Motor neuron (in vitro differentiated cells): Measurements from ENCODE around the gene EPHB2. TPM values are rescaled to one million over a fixed set of nuclear protein-coding genes. Genes with fewer than 3 reads are reported as not detected.

Source experiments
- ATAC-seq, 8 experiments: fragments of 200-7000 bp; cut with Tn5 transposase; replicated peaks in 6 of 8; 2 replicates each; pipeline ENCODE4 v1.8.0; 2021; ENCODE audit warnings: mild to moderate bottlenecking in 8 of 8, moderate library complexity in 8 of 8
- H3K27ac ChIP-seq, 2 donors: fragments of 250-450 bp; sonication (Bioruptor Pico); 2 replicates each; pipeline ENCODE4 v1.9.0; 2021; ENCODE audit warnings: antibody characterized with exemption in 2 of 2, mild to moderate bottlenecking in 2 of 2, moderate library complexity in 1 of 2
- H3K4me1 ChIP-seq, 2 donors: fragments of 250-450 bp; sonication (Bioruptor Pico); replicated peaks in 1 of 2; 2 replicates each; pipeline ENCODE4 v1.6.1; 2021; ENCODE audit warnings: antibody characterized with exemption in 2 of 2, mild to moderate bottlenecking in 2 of 2, moderate library complexity in 1 of 2
- H3K4me3 ChIP-seq, 5 donors: fragments of 250-450 bp; sonication (Bioruptor Pico); 2 replicates each; pipeline ENCODE4 v1.9.0; 2021; ENCODE audit warnings: antibody characterized with exemption in 5 of 5, mild to moderate bottlenecking in 5 of 5, moderate library complexity in 4 of 5
- WGBS, 10 experiments: fragments of 450-650 bp; shearing (Covaris generic); methylation state at CpG; one replicate each; pipeline ENCODE4 v1.0.0; 2022; 5-methylcytosine and 5-hydroxymethylcytosine counted together
- in situ Hi-C, 9 experiments: fragments of 400-800 bp; cut with MboI; loops; one replicate each; pipeline ENCODE4 v1.15.0; 2021; ENCODE audit warnings: low sequenced_read_pairs in 9 of 9, low pct_unique_long_range_greater_than_20kb in 2 of 9; ENCODE audit not compliant: unreplicated experiment in 9 of 9
- total RNA-seq, 8 experiments: library from RNA; unstranded; fragments of 300-600 nt; gene quantifications; 2 replicates each; pipeline versions ENCODE4 v1.2.3 to v1.2.4, GENCODE V29; 2022

Gene EPHB2
- total RNA-seq, 8 experiments from 2014 or later: 0.42 to 64.1 (median 41.8) TPM

DNA sequence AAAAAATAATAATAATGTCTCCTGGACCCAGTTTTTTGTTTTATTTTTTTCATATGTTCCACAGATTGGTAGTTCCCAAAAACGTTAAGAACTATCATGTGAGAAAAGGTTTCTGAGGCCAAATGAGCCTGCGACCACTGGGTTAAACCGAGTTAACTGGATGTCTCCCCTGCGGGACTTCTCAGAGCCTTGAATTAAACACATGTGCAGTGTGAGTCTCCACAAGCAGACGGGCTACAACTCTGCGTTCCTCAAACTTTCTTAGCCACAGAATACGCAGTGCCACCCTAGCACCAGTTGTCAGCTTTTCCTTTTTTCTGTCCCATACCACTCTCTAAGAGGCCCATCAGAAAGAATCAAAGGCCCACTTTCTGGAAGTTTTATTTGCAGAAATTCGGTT lies 164.1 kb downstream of the EPHB2 start:
- Histone ChIP-seq H3K27ac (no peak overlapping the region), H3K4me3 (no peak overlapping the region), H3K4me1 (peaks cover 9 to 21% of the 10 kb centered on the region in 2 donors)
- in situ Hi-C loops: loop anchor here in 7 of 9 experiments (25.0 kb wide), 2 partner anchors 162 to 187 kb away; partner anchors contain the start of gene EPHB2 (in 1 of the 7)
- 0 to 84% (median 68%) methylated on average over 1 to 8 of the region's 8 CpGs for WGBS, 10 experiments
- no peak for ATAC-seq

GRCh38 chr1:22875241-22875640 lies 164.6 kb downstream of the EPHB2 start:
- Histone ChIP-seq H3K27ac (peak overlapping the region in 1 of 2 donors; percentile 3), H3K4me1 (peaks cover 9 to 21% of the 10 kb centered on the region in 2 donors), H3K4me3 (no peak overlapping the region)
- 10 to 83% (median 32%) methylated on average over 1 to 9 of the region's 10 CpGs; no CpG with 5 or more reads in 2 of the 10 experiments for WGBS, 10 experiments
- ATAC-seq: peak in 5 of 8 experiments; percentile 63 to 81 (median 70)
- in situ Hi-C loops: loop anchor here in 4 of 9 experiments (25.0 kb wide), 2 partner anchors 163 to 188 kb away; partner anchors contain the start of gene EPHB2 (in 1 of the 4)

GRCh38 chr1:22875841-22876240 lies 165.2 kb downstream of the EPHB2 start:
- H3K27ac ChIP-seq: no peak overlapping the region
- peak in 3 of 8 experiments; percentile 7 to 18 (median 7) for ATAC-seq
- in situ Hi-C loops: loop anchor here in 4 of 9 experiments (25.0 kb wide), 2 partner anchors 164 to 189 kb away; partner anchors contain the start of gene EPHB2 (in 1 of the 4)
- 0 to 100% (median 89%) methylated on average over 1 to 4 of the region's 5 CpGs; no CpG with 5 or more reads in 4 of the 10 experiments for WGBS, 10 experiments
- peaks cover 9 to 21% of the 10 kb centered on the region in 2 donors for H3K4me1 ChIP-seq
- H3K4me3 ChIP-seq: no peak overlapping the region

DNA sequence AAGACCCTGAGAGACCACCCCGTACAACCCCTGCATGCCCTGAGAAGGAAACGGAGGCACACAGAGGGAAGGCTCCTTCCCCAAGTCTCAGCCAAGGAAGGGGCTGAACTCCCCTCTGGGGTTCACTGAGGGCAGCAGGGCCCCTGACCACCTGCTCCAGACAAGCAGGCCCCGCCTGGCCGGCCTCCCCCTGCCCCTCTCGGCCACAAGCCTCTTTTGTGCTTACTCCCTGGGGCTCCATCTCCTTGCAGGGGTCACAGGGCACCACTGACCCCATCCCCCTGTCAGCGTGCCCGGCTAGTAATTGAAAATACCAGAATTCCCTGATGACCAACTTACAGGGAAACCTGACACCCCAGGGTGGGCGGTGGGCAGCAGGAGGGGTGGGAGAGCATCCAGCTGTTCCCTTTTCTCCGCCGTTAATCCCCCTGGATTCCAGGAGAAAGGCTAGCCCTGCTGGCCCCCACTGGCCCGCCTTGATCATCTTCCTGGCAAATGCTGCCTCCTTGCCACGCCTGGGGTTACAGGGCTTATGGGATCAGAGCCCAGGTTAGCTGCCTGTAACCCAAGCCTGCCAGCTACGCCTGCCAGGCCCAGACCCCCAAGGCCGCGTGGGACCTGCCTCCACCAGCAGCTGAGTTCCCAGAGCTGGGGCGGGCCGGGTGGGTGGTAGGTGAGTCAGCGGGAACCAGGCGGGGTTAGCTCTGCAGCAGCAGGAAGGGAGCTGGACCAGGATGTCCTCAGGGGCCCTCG lies 165.9 kb downstream of the EPHB2 start:
- in situ Hi-C loops: loop anchor here in 4 of 9 experiments (25.0 kb wide), 2 partner anchors 164 to 189 kb away; partner anchors contain the start of gene EPHB2 (in 1 of the 4)
- ATAC-seq: peak in 3 of 8 experiments; percentile 16 to 83 (median 45)
- Histone ChIP-seq H3K27ac (peak overlapping the region; percentile 7 to 21), H3K4me3 (no peak overlapping the region), H3K4me1 (peaks cover 9 to 21% of the 10 kb centered on the region in 2 donors)
- 45 to 80% (median 71%) methylated on average over 1 to 9 of the region's 20 CpGs; no CpG with 5 or more reads in 5 of the 10 experiments for WGBS, 10 experiments

DNA sequence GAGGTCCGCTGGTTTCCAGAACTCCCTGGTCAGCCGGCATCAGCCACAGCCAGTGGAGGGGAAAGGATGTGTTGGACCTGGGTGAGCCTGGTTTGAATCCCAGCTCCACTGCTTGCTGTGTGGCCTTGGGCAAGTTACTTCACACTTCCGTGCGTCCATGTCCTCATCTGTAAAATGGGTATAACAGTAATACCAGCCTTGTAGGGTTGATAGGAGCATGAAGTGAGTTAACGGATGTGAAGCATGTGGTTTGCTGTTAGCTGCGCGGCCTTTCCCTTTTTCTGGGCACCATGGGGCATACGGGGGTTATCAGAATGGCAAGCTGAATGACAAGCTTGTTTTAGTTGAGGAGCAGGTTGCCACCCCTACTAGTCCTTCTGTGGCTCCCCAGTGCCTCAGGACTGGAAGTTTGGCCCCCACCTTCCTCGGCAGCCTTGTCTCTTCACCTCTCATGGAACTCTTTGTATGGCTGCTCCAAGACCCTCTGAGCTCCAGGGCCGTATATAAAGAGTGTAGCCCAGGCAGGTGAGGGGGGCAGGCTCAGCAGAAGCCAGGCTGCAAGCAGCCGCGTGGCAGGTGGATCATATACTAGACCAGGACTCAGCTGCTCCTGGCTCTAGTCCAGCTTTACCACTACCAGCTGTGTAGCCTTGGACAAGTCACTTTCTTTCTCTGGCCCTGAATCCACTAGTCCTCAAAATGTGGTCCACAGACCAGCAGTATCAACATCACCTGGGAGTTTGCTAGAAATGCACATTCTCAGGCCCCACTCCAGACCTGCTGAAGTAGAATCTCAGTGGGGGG lies 166.7 kb downstream of the EPHB2 start:
- no peak for ATAC-seq
- in situ Hi-C loops: loop anchor here in 4 of 9 experiments (25.0 kb wide), 2 partner anchors 165 to 190 kb away; partner anchors contain the start of gene EPHB2 (in 1 of the 4)
- WGBS, 10 experiments: 0 to 100% (median 96%) methylated on average over 1 to 9 of the region's 12 CpGs; no CpG with 5 or more reads in 3 of the 10 experiments
- no peak overlapping the region for H3K4me3 ChIP-seq
- no peak overlapping the region for H3K27ac ChIP-seq
- peaks cover 9 to 21% of the 10 kb centered on the region in 2 donors for H3K4me1 ChIP-seq

GRCh38 chr1:22877980-22878379 lies 167.3 kb downstream of the EPHB2 start:
- no peak for ATAC-seq

DNA sequence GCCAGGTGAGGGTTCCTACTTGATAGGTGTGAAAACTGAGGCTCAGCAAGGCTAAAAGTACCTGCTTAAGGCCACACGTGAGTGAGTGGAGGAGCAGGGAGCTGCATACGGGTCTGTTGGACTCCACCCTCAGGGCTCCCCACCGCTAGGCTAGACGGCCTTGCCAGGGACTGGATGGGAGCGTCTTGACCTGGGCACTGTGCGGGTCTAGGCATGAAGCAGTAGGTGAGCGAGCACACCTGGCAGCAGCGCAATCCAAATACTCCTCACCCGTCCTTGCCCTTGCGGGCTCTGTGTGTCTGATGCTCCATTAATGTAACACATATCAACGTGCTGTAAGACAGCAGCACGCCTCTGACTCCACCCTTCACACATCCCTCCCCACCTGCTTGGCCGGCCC lies 168.0 kb downstream of the EPHB2 start:
- Histone ChIP-seq H3K4me3 (no peak overlapping the region), H3K4me1 (peaks cover 9 to 21% of the 10 kb centered on the region in 2 donors), H3K27ac (no peak overlapping the region)
- in situ Hi-C loops: loop anchor here in 4 of 9 experiments (25.0 kb wide), 2 partner anchors 166 to 191 kb away; partner anchors contain the start of gene EPHB2 (in 1 of the 4)
- peak in 2 of 8 experiments; percentile 8 to 19 for ATAC-seq
- 53 to 100% (median 92%) methylated on average over 2 to 11 of the region's 13 CpGs; no CpG with 5 or more reads in 5 of the 10 experiments for WGBS, 10 experiments

More at GRCh38 chr1:22877980-22878379, 167.3 kb downstream of the EPHB2 start:
- H3K4me1 ChIP-seq: peaks cover 9 to 21% of the 10 kb centered on the region in 2 donors
- WGBS, 10 experiments: 86 to 100% (median 86%) methylated on average over 1 of the region's 1 CpG; no CpG with 5 or more reads in 7 of the 10 experiments
- in situ Hi-C loops: loop anchor here in 4 of 9 experiments (25.0 kb wide), 2 partner anchors 166 to 191 kb away; partner anchors contain the start of gene EPHB2 (in 1 of the 4)
- no peak overlapping the region for H3K4me3 ChIP-seq
- H3K27ac ChIP-seq: no peak overlapping the region

GRCh38 chr1:22879445-22879844 lies 168.8 kb downstream of the EPHB2 start:
- no peak for ATAC-seq
- Histone ChIP-seq H3K27ac (no peak overlapping the region), H3K4me1 (peaks cover 9 to 21% of the 10 kb centered on the region in 2 donors), H3K4me3 (no peak overlapping the region)
- 67 to 94% (median 83%) methylated on average over 2 to 3 of the region's 3 CpGs; no CpG with 5 or more reads in 7 of the 10 experiments for WGBS, 10 experiments
- in situ Hi-C loops: loop anchor here in 4 of 9 experiments (25.0 kb wide), 2 partner anchors 167 to 192 kb away; partner anchors contain the start of gene EPHB2 (in 1 of the 4)

GRCh38 chr1:22880174-22880601 lies 169.5 kb downstream of the EPHB2 start:
- WGBS, 10 experiments: 10 to 93% (median 56%) methylated on average over 2 to 4 of the region's 5 CpGs; no CpG with 5 or more reads in 5 of the 10 experiments
- no peak overlapping the region for H3K4me3 ChIP-seq
- ATAC-seq: peak in 1 of 8 experiments; percentile 21
- H3K4me1 ChIP-seq: peaks cover 6 to 16% of the 10 kb centered on the region in 2 donors
- H3K27ac ChIP-seq: no peak overlapping the region
- in situ Hi-C loops: loop anchor here in 4 of 9 experiments (25.0 kb wide), 2 partner anchors 168 to 193 kb away; partner anchors contain the start of gene EPHB2 (in 1 of the 4)

DNA sequence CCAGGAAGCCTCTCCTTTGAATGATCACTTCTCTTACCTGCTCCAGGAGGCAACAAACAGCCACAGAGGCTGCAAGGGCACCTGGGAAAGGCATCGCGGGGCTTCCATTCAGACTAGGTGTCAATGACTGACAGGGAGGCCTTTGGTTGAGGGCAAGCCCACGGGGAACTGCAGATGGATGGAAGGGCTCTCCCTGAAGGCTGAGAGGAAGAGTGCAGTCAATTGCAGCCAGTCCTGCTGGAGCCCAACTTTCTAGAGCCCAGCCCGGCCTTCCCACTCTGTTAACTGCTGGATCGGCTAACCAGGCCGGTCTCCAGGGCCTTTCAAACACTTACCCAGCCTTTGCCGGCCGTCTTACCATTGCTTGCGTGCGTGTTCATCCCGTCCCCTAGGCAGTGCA lies 172.8 kb downstream of the EPHB2 start:
- no peak for ATAC-seq
- Histone ChIP-seq H3K4me3 (no peak overlapping the region), H3K4me1 (peaks cover 0 to 8% of the 10 kb centered on the region in 2 donors), H3K27ac (no peak overlapping the region)
- WGBS, 10 experiments: 82 to 93% (median 89%) methylated on average over 3 to 7 of the region's 11 CpGs; no CpG with 5 or more reads in 7 of the 10 experiments
- in situ Hi-C loops: loop anchor here in 4 of 9 experiments (25.0 kb wide), 2 partner anchors 171 to 196 kb away; partner anchors contain the start of gene EPHB2 (in 1 of the 4)

DNA sequence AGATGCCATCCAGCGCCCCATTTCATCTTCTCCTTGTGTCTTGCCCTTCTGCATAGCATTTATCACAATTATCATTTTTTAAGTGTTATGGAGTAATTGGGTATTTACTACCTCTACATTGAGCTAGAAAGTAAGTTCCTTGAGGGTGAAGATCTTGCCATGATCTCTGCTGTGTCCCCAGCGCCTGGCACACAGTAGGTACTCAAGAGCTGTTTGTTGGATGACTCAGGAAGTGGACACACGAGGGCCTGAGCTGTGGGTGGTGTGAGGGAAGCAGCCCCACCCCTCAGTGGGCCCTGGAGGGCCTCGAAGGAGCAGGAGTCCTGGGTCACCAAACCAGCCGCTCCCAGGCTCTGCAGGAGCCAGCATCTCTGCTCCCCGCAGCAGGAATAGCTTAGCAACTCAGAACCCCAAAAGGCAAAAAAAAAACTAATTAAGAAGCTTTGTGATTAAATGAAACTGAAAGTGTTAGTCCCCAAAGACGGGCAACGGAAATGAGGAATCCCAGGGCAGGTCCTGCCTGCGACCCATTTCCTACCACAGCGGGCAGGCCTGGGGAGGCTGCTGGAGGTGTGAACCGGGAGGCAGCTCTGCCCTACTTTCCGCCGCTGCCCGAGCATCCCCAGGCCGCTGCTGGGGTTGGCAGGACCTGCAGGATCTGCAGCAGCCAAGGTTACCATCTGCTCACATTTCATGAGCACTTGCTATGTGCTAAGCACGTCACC lies 174.3 kb downstream of the EPHB2 start:
- in situ Hi-C loops: loop anchor here in 4 of 9 experiments (25.0 kb wide), 2 partner anchors 173 to 198 kb away; partner anchors contain the start of gene EPHB2 (in 1 of the 4)
- no peak overlapping the region for H3K27ac ChIP-seq
- H3K4me1 ChIP-seq: peaks cover 0 to 8% of the 10 kb centered on the region in 2 donors
- no peak for ATAC-seq
- no peak overlapping the region for H3K4me3 ChIP-seq
- WGBS, 10 experiments: 40 to 92% (median 83%) methylated on average over 3 to 14 of the region's 16 CpGs; no CpG with 5 or more reads in 3 of the 10 experiments
